GM19463 (cell line): Measurements from ENCODE around the gene LMBR1L.

Experiments
- ATAC-seq: cut with Tn5 transposase; IDR thresholded peaks from one replicate; pipeline ENCODE4 v1.9.1; 2021; ENCODE audit warnings: mild to moderate bottlenecking, moderate library complexity; ENCODE audit not compliant: unreplicated experiment

LMBR1L gene

GRCh38 chr12:49055092-49055491 lies 55.6 kb downstream of the LMBR1L start:
- no peak for ATAC-seq

- no peak for ATAC-seq
Observed at GRCh38 chr12:49054524-49054923, 56.1 kb downstream of the LMBR1L start.

GRCh38 chr12:49054096-49054495 lies 56.6 kb downstream of the LMBR1L start:
- no peak for ATAC-seq

- ATAC-seq, result no peak
Observed at GRCh38 chr12:49052451-49053208, 58.0 kb downstream of the LMBR1L start.

GRCh38 chr12:49051777-49052438 lies 58.7 kb downstream of the LMBR1L start:
- ATAC-seq, result no peak

GRCh38 chr12:49051373-49051764 lies 59.3 kb downstream of the LMBR1L start:
- ATAC-seq, result no peak

- no peak for ATAC-seq
Observed at GRCh38 chr12:49050507-49051372, 59.9 kb downstream of the LMBR1L start.

GRCh38 chr12:49049566-49050224 lies 61.0 kb downstream of the LMBR1L start:
- ATAC-seq, result no peak

- no peak for ATAC-seq
Observed at GRCh38 chr12:49048953-49049352, 61.7 kb downstream of the LMBR1L start.
